H1 (cell line): ENCODE results near the gene RADIL. TPM values are rescaled to one million over a fixed set of nuclear protein-coding genes. Genes with fewer than 3 reads are reported as not detected.
"Not testable (repeated sequence)": the region's sequence is repeated elsewhere in the genome, so short reads cannot be mapped to it uniquely, and the experiment has no call there.

Experiments
- CTCF ChIA-PET: fragments of 300-600 bp; sonication (Branson Sonifier 250); formaldehyde crosslinking; loops from one replicate; lab custom pipeline; 2021; ENCODE audit not compliant: partially characterized antibody; lab: Charles Lee
- POLR2A ChIA-PET: fragments of 300-600 bp; sonication (Branson Sonifier 250); formaldehyde crosslinking; loops from one replicate; lab custom pipeline; 2021; ENCODE audit warnings: inconsistent platforms; ENCODE audit not compliant: partially characterized antibody; lab: Charles Lee
- DNase-seq, 2 experiments: peaks; one replicate each; pipeline versions ENCODE4 v3.0.0 to v3.0.0-alpha.2; 2010 to 2022; ENCODE audit warnings: low spot score in 2 of 2, low read depth in 1 of 2, mixed read lengths in 1 of 2
- FAIRE-seq: peaks from 2 replicates; lab custom pipeline; 2011; peaks lifted over from hg19 to GRCh38; lab: Jason Lieb, UNC
- H2AFZ ChIP-seq: 2 replicates; pipeline ENCODE4 v1.8.1; 2012; ENCODE audit warnings: low read length, inconsistent platforms
- H2AK5ac ChIP-seq: 2 replicates; pipeline ENCODE4 v1.6.1; 2013; ENCODE audit warnings: low read depth, low read length
- H2BK120ac ChIP-seq: replicated peaks from 2 replicates; pipeline ENCODE3; 2013; ENCODE audit warnings: low read depth, low read length, inconsistent platforms
- H2BK12ac ChIP-seq: 2 replicates; pipeline ENCODE4 v1.6.1; 2013; ENCODE audit warnings: low read depth, low read length
- H2BK15ac ChIP-seq: 2 replicates; pipeline ENCODE4 v1.6.1; 2013; ENCODE audit warnings: low read length
- H2BK20ac ChIP-seq: 2 replicates; pipeline ENCODE4 v1.6.1; 2013; ENCODE audit warnings: low read length
- H2BK5ac ChIP-seq: 2 replicates; pipeline ENCODE4 v1.6.1; 2013; ENCODE audit warnings: low read depth, low read length
- H3K14ac ChIP-seq: 2 replicates; pipeline ENCODE4 v1.6.1; 2013; ENCODE audit warnings: inconsistent platforms; ENCODE audit not compliant: insufficient read length
- H3K18ac ChIP-seq: 2 replicates; pipeline ENCODE4 v1.6.1; 2013; ENCODE audit warnings: low read length; ENCODE audit errors: extremely low read depth
- H3K23ac ChIP-seq: 2 replicates; pipeline ENCODE4 v1.6.1; 2013; ENCODE audit warnings: inconsistent platforms; ENCODE audit not compliant: insufficient read length
- H3K23me2 ChIP-seq: 2 replicates; pipeline ENCODE4 v1.6.1; 2013; ENCODE audit warnings: low read depth, low read length
- H3K27ac ChIP-seq: 2 replicates; pipeline ENCODE4 v1.6.1; 2011; ENCODE audit warnings: low read depth, low read length, inconsistent platforms
- H3K27me3 ChIP-seq, 4 experiments: replicated peaks in 1 of 4; 1 replicate in 1 of 4; 2 replicates in 3 of 4; pipeline versions ENCODE4 v1.6.1 to v1.8.1; 2011 to 2013; ENCODE audit warnings: low read length in 3 of 4, mild to moderate bottlenecking in 3 of 4, inconsistent platforms in 2 of 4, mixed read lengths in 2 of 4, moderate library complexity in 1 of 4; ENCODE audit not compliant: control insufficient read depth in 3 of 4, insufficient read depth in 3 of 4; ENCODE audit errors: extremely low read depth in 1 of 4
- H3K36me3 ChIP-seq, 4 experiments: 2 replicates each; pipeline versions ENCODE4 v1.6.1 to v1.8.1; 2011 to 2013; ENCODE audit warnings: mild to moderate bottlenecking in 4 of 4, low read length in 3 of 4, moderate library complexity in 2 of 4, control low read depth in 1 of 4, inconsistent platforms in 1 of 4; ENCODE audit not compliant: insufficient read depth in 4 of 4, control insufficient read depth in 2 of 4
- H3K4ac ChIP-seq: replicated peaks from 2 replicates; pipeline ENCODE3; 2013; ENCODE audit warnings: low read length, low read depth, mixed read lengths, inconsistent platforms; ENCODE audit not compliant: insufficient read length
- H3K4me1 ChIP-seq, 4 experiments: replicated peaks in 1 of 4; 1 replicate in 1 of 4; 2 replicates in 3 of 4; pipeline versions ENCODE4 v1.6.1 to v1.8.1; 2011 to 2013; ENCODE audit warnings: low read length in 3 of 4, inconsistent platforms in 2 of 4, mixed read lengths in 1 of 4; ENCODE audit not compliant: insufficient read depth in 4 of 4, control insufficient read depth in 3 of 4
- H3K4me2 ChIP-seq, 2 experiments: 2 replicates each; pipeline versions ENCODE4 v1.6.1 to v1.8.1; 2011 to 2013; ENCODE audit warnings: low read depth in 2 of 2, low read length in 2 of 2, control low read depth in 1 of 2, inconsistent platforms in 1 of 2, mild to moderate bottlenecking in 1 of 2; ENCODE audit not compliant: insufficient read depth in 1 of 2
- H3K4me3 ChIP-seq, 4 experiments: fragments of 200-600, 300-600 bp in 1 of 4; sonication (generic), shearing (Covaris generic), sonication (Bioruptor Twin) in 1 of 4; 2 replicates each; pipeline versions ENCODE4 v1.5.1 to v1.8.1; 2011 to 2016; ENCODE audit warnings: low read length in 4 of 4, low read depth in 3 of 4, control low read depth in 2 of 4, inconsistent platforms in 2 of 4, mild to moderate bottlenecking in 2 of 4, mixed read lengths in 1 of 4, moderate library complexity in 1 of 4; ENCODE audit not compliant: insufficient read depth in 2 of 4; ENCODE audit errors: extremely low read depth in 1 of 4
- H3K56ac ChIP-seq: replicated peaks from 2 replicates; pipeline ENCODE3; 2013; ENCODE audit warnings: low read depth, mild to moderate bottlenecking, mixed read lengths, low read length, inconsistent platforms; ENCODE audit not compliant: insufficient read length
- H3K79me1 ChIP-seq: 2 replicates; pipeline ENCODE4 v1.6.1; 2013; ENCODE audit warnings: low read depth, low read length, control low read depth
- H3K79me2 ChIP-seq, 2 experiments: 2 replicates each; pipeline versions ENCODE4 v1.6.1 to v1.8.1; 2012 to 2013; ENCODE audit warnings: low read length in 2 of 2, mild to moderate bottlenecking in 2 of 2, inconsistent platforms in 1 of 2; ENCODE audit not compliant: insufficient read depth in 2 of 2, control insufficient read depth in 1 of 2
- H3K9ac ChIP-seq, 4 experiments: replicated peaks in 1 of 4; 1 replicate in 1 of 4; 2 replicates in 3 of 4; pipeline versions ENCODE4 v1.6.1 to v1.8.1; 2011 to 2013; ENCODE audit warnings: low read depth in 3 of 4, low read length in 3 of 4, control low read depth in 2 of 4, mild to moderate bottlenecking in 2 of 4, moderate library complexity in 2 of 4, inconsistent platforms in 1 of 4; ENCODE audit errors: extremely low read depth in 1 of 4
- H3K9me3 ChIP-seq, 2 experiments: 2 replicates each; pipeline versions ENCODE4 v1.6.1 to v1.8.1; 2012 to 2013; ENCODE audit warnings: mild to moderate bottlenecking in 2 of 2, moderate library complexity in 2 of 2, control low read depth in 1 of 2, inconsistent platforms in 1 of 2, low read depth in 1 of 2, low read length in 1 of 2, mixed read lengths in 1 of 2; ENCODE audit not compliant: insufficient read depth in 2 of 2
- H4K20me1 ChIP-seq, 2 experiments: replicated peaks in 1 of 2; 2 replicates each; pipeline versions ENCODE3 to v1.8.1; 2011 to 2013; ENCODE audit warnings: inconsistent platforms in 2 of 2, low read length in 2 of 2, mild to moderate bottlenecking in 1 of 2; ENCODE audit not compliant: insufficient read depth in 2 of 2, control insufficient read depth in 1 of 2
- H4K5ac ChIP-seq: 2 replicates; pipeline ENCODE4 v1.6.1; 2013; ENCODE audit warnings: low read length, low read depth, mixed read lengths, inconsistent platforms; ENCODE audit not compliant: insufficient read length
- H4K8ac ChIP-seq: 2 replicates; pipeline ENCODE4 v1.8.0; 2013; ENCODE audit warnings: mild to moderate bottlenecking, moderate library complexity, low read length, inconsistent platforms; ENCODE audit not compliant: insufficient read depth; ENCODE audit errors: extremely low read depth
- H4K91ac ChIP-seq: replicated peaks from 2 replicates; pipeline ENCODE3; 2013; ENCODE audit warnings: low read length, mixed read lengths, inconsistent platforms; ENCODE audit not compliant: insufficient read length
- ASH2L ChIP-seq: fragments of 200-600, 300-600 bp; sonication (generic); IDR thresholded peaks from one replicate; pipeline ENCODE4 v1.7.1; 2017; ENCODE audit warnings: low read length
- CEBPB ChIP-seq: IDR thresholded peaks from 2 replicates; pipeline ENCODE4 v1.6.1; 2012; ENCODE audit warnings: low read depth, low read length
- TEAD4 ChIP-seq: IDR thresholded peaks from 2 replicates; pipeline ENCODE4 v1.6.1; 2012; ENCODE audit warnings: low read depth, low read length, inconsistent platforms, mixed read lengths
- WGBS, 2 experiments: shearing (Covaris generic) in 1 of 2; methylation state at CpG; one replicate each; pipeline versions ENCODE4 v1.1.6 to v1.1.7; 2013 to 2015; ENCODE audit warnings: low lambda C conversion rate in 2 of 2, mixed read lengths in 2 of 2, inconsistent platforms in 1 of 2, low coverage in 1 of 2, missing lambda C conversion rate in 1 of 2; ENCODE audit not compliant: insufficient replicate concordance in 2 of 2, insufficient coverage in 1 of 2, insufficient read length in 1 of 2; ENCODE audit errors: extremely low coverage in 1 of 2, missing lambda C conversion rate in 1 of 2; 5-methylcytosine and 5-hydroxymethylcytosine counted together
- polyA plus RNA-seq, 7 experiments: library from polyadenylated mRNA; depleted of rRNA in 3 of 7; stranded (reverse) in 5 of 7; unstranded in 2 of 7; fragments of >200 nt in 5 of 7; fragments of 200-250 nt in 2 of 7; gene quantifications; 1 replicate in 5 of 7; 2 replicates in 1 of 7; 4 replicates in 1 of 7; pipeline versions ENCODE4 v1.2.1 to v1.2.3, GENCODE V29; 2011 to 2013; ENCODE audit warnings: missing spikeins in 2 of 7, mixed read lengths in 2 of 7
- total RNA-seq: library from RNA; stranded (reverse); fragmentation: NEBNext Ultra II Directional; extraction: Animal tissue kit (Norgen Biotek cat#: 25700); gene quantifications from 2 replicates; pipeline ENCODE4 v1.2.1, GENCODE V29; 2021

The RADIL gene
- total and polyA plus RNA-seq, 2 of the 8 experiments (the other 6 are each of a cell fraction or from before 2014, with no cell fraction given): 5.0 to 5.4 TPM

- no peak for TF ChIP-seq ASH2L
- TF ChIP-seq CEBPB: no peak
- TF ChIP-seq TEAD4: no peak
These were observed 79.9 kb downstream of the RADIL start (continued) for GRCh38 chr7:4803397-4804241.

GRCh38 chr7:4802577-4802976 lies 80.9 kb downstream of the RADIL start:
- not testable (repeated sequence) for H3K18ac ChIP-seq, H3K27me3 ChIP-seq, H3K9ac ChIP-seq, H3K23me2 ChIP-seq, H4K91ac ChIP-seq, H3K27ac ChIP-seq, H3K23ac ChIP-seq, H3K4ac ChIP-seq, H3K79me2 ChIP-seq, H2BK120ac ChIP-seq, H2BK15ac ChIP-seq, H3K9me3 ChIP-seq, DNase-seq, H2AFZ ChIP-seq, H3K56ac ChIP-seq, FAIRE-seq, H2BK5ac ChIP-seq, H4K20me1 ChIP-seq, H3K4me2 ChIP-seq, H2BK12ac ChIP-seq, H4K8ac ChIP-seq, H3K79me1 ChIP-seq, H3K36me3 ChIP-seq, H3K4me3 ChIP-seq, H4K5ac ChIP-seq, H2AK5ac ChIP-seq, H3K4me1 ChIP-seq, H3K14ac ChIP-seq, H2BK20ac ChIP-seq
- POLR2A ChIA-PET: interaction anchor here (1.8 kb wide), 1 partner anchor 10 kb away, joined by 7 read pairs; no protein-coding TSS in a partner anchor
- WGBS, 2 experiments: no CpG with 5 or more reads among the region's 23 CpGs
- CTCF ChIA-PET: interaction anchor here (8.0 kb wide), 1 partner anchor 283 kb away, joined by 65 read pairs; no protein-coding TSS in a partner anchor
